Retinal pigment epithelial cell (primary cell): Measurements from ENCODE around the gene MS4A15.

Experiments
- DNase-seq: peaks from one replicate; pipeline ENCODE4 v3.0.0-alpha.2; 2010; ENCODE audit warnings: low read depth
- H3K4me3 ChIP-seq: 2 replicates; pipeline ENCODE4 v1.5.1; 2011; ENCODE audit warnings: mild to moderate bottlenecking, low read length, control low read depth, moderate library complexity
- CTCF ChIP-seq: conservative IDR thresholded peaks from 2 replicates; pipeline ENCODE4 v1.5.1; 2011; ENCODE audit warnings: low read depth, low read length, control low read depth, inconsistent platforms

Gene MS4A15

GRCh38 chr11:60797846-60798630 lies 41.4 kb downstream of the MS4A15 start:
- no peak overlapping the region for H3K4me3 ChIP-seq
- no peak for TF ChIP-seq CTCF
- no peak for DNase-seq

DNA sequence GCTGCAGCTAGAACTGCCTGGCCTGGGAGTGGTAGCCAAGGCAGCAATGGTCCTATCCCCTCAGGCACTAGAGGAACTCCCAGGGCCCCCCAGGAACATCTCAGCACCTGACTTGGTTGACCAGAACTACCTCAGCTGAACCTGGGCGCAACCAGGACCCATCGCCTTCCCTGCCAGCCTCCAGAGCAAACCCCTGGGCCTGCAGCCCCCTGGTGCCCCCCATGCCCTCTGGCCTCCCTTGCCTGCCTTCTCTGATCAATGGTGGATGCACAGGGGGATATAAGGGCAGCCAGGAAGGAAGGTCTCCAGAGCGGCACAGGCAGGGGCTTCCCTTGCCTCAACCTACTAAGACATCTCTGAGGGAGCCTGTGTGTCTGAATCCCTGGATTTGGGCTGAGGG lies 42.0 kb downstream of the MS4A15 start:
- H3K4me3 ChIP-seq: no peak overlapping the region
- no peak for DNase-seq
- TF ChIP-seq CTCF: no peak

DNA sequence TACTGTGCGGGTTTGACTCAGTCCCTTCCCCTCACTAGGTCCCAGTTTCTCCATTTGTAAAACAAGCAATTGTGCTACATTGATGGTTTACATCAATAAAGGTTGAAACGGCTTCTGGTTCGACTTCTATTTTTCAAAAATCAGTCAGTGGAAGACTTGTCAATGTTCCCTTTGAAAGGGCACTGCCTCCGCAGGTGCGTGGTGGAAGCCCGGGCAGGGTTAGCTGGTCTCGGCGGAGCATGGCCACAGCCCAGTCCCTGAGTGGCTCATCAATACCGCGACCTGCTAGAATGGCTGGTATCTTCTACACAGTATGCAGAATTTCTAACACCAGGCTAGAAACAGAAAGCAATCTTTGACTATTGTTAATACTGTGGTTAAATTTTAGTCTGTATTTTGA lies 44.5 kb downstream of the MS4A15 start:
- no peak overlapping the region for H3K4me3 ChIP-seq
- TF ChIP-seq CTCF: no peak
- DNase-seq: no peak

DNA sequence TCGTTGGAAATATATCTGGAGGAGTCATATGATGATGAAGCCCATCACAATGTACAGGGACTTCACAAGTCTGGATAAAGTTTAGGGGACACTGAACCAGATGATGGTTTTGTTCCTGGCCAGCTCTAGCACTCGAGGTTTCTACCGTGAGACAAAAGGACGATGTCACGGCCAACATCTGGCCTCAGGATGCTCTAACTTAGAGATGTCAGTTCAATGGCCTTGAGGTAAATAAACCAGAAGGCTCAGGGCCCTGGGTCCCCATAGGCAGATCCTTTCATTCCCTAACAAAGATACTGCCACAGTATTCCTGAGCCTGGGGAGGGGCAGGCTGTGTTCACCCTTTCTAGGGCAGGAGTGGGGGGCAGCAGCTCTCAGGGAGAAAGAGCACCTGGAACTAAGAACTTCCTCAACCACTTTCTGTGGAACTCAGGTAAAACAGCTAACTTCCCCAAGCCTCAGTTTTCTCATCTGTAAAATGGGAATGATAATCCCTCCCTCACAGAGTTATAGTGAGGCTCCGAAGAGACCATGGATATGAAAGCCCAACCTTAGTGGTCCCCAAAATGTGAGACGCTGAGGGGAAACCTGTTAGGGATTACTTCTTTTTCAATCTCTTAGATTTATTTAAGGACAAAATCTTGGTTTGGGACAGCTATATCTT lies 46.7 kb downstream of the MS4A15 start:
- TF ChIP-seq CTCF: no peak
- no peak overlapping the region for H3K4me3 ChIP-seq
- DNase-seq: no peak

DNA sequence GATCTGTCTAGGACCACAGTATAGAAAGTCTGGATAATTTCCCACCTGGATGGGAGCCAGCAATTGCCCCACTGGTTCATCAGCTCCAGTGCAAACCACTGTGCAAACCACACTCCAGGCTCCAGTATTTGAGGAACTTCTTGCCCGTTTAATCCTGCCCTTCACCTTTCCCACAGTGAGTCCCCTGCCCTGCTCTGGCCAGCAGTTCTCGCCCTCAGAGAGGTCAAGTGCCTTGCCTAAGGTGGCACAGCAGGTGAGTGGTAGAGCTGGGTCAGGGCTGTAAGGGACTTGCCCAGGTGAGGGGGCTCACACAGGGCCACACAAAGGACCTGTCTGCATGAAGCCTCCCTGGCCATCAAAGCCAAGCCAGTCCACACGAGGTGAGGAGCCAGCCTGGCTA lies 52.6 kb downstream of the MS4A15 start:
- DNase-seq: no peak
- H3K4me3 ChIP-seq: no peak overlapping the region
- TF ChIP-seq CTCF: no peak

DNA sequence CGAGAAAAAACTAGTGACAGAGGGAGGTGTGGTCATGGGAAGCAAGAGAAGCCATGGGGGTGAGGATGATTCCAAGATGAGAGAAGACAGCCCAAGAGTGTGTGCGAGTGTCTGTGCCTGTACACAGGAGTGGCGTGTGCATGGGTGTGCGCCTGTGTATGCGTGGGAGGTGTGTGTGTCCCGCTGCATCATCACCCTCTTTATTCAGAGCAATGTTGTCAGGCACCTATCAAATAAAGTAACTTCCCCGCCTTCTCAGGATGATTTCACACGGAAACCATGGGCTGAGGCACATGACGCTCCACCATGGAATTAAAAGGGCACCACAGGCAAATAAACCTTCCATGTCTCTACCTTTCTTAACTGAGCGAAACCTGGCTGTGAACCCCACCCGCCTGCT lies 53.0 kb downstream of the MS4A15 start:
- DNase-seq: no peak
- no peak for TF ChIP-seq CTCF

GRCh38 chr11:60810151-60810550 lies 53.5 kb downstream of the MS4A15 start:
- no peak overlapping the region for H3K4me3 ChIP-seq
- no peak for DNase-seq
- TF ChIP-seq CTCF: no peak

More for the DNA sequence above, 53.0 kb downstream of the MS4A15 start:
- H3K4me3 ChIP-seq: no peak overlapping the region
